Testis (tissue), 3 donors: ENCODE measurements around the gene KLHL6. TPM values are rescaled to one million over a fixed set of nuclear protein-coding genes. Genes with fewer than 3 reads are reported as not detected.
A peak's percentile ranks its signal among the peaks of the same experiment; 100 is the strongest.

Source experiments
- DNase-seq: peaks from one replicate; pipeline ENCODE4 v3.0.0-alpha.2; 2019
- H3K27ac ChIP-seq, 2 donors: fragments of 200-600 bp; sonication (generic); one replicate each; pipeline ENCODE4 v1.5.1; 2019
- H3K27me3 ChIP-seq: fragments of 200-600 bp; sonication (generic); one replicate; pipeline ENCODE4 v1.5.1; 2019
- H3K36me3 ChIP-seq: fragments of 200-600 bp; sonication (generic); one replicate; pipeline ENCODE4 v1.5.1; 2017; ENCODE audit warnings: low read depth; ENCODE audit errors: missing control alignments
- H3K4me1 ChIP-seq: fragments of 200-600 bp; sonication (generic); one replicate; pipeline ENCODE4 v1.5.1; 2019
- H3K4me3 ChIP-seq, 2 donors: fragments of 200-600 bp; sonication (generic); one replicate each; pipeline ENCODE4 v1.5.1; 2017 to 2019
- H3K9me3 ChIP-seq: fragments of 200-600 bp; sonication (generic); one replicate; pipeline ENCODE4 v1.5.1; 2017
- POLR2A ChIP-seq: fragments of 450-650 bp; IDR thresholded peaks from one replicate; pipeline ENCODE4 v1.6.1; 2017; ENCODE audit warnings: antibody characterized with exemption, mild to moderate bottlenecking, moderate library complexity
- WGBS, 2 donors: methylation state at CpG; one replicate each; pipeline ENCODE4 v1.1.5; 2018; 5-methylcytosine and 5-hydroxymethylcytosine counted together
- intact Hi-C: fragments of 100-400 bp; cut with DNase I; formaldehyde crosslinking; loops from one replicate; pipeline ENCODE4 v1.15.1; 2023; ENCODE audit warnings: low total_unique reads
- polyA plus RNA-seq: library from polyadenylated mRNA; stranded (reverse); fragments of 350-450 nt; fragmentation: Illumina TruSeq; extraction: RNeasy Lipid Tissue Mini Kit (QIAGEN cat#74804); gene quantifications from one replicate; pipeline ENCODE4 v1.2.3, GENCODE V29; 2014; ENCODE audit warnings: low read depth, low replicate concordance; ENCODE audit not compliant: insufficient read depth
- total RNA-seq, 2 donors: library from RNA; depleted of rRNA; stranded (reverse); fragments of >200 nt; gene quantifications; one replicate each; pipeline ENCODE4 v1.2.3, GENCODE V29; 2016
- TF ChIP-seq, protein P1 (sequence below), 3 experiments: fragments of 450-650 bp in 2 of 3; fragments of 200-600 bp in 1 of 3; sonication (generic) in 1 of 3; IDR thresholded peaks; one replicate each; pipeline ENCODE4 v1.5.1; 2016 to 2019; ENCODE audit warnings: antibody characterized with exemption in 3 of 3, mild to moderate bottlenecking in 2 of 3, moderate library complexity in 1 of 3

The KLHL6 gene
- total and polyA plus RNA-seq, 3 donors from 2014 or later = 0.55 to 1.5 (median 1.4) TPM

DNA sequence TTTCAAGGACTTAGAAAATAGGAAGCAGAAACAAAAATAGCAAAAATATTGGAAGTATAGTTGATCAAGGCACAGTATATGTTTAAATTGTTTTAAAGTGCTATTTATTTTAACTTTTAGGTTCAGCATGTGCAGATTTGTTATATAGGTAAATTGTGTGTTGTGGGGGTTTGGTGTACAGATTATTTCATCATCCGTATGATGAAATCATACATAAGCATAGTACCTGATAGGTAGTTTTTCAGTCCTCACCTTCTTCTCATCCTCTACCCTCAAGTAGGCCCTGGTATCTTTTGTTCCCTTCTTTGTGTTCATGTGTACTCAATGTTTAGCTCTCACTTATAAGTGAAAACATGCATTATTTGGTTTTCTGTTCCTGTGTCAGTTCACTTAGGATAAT is 50.9 kb downstream of the KLHL6 start:
- no peak overlapping the region for H3K4me3 ChIP-seq
- H3K36me3 ChIP-seq = no peaks in the 10 kb centered on the region
- intact Hi-C loops = no loop called here
- H3K9me3 ChIP-seq = no peaks in the 10 kb centered on the region
- H3K4me1 ChIP-seq = no peaks in the 10 kb centered on the region
- no peak overlapping the region for H3K27ac ChIP-seq
- TF ChIP-seq POLR2A = no peak
- TF ChIP-seq, protein P1, sequence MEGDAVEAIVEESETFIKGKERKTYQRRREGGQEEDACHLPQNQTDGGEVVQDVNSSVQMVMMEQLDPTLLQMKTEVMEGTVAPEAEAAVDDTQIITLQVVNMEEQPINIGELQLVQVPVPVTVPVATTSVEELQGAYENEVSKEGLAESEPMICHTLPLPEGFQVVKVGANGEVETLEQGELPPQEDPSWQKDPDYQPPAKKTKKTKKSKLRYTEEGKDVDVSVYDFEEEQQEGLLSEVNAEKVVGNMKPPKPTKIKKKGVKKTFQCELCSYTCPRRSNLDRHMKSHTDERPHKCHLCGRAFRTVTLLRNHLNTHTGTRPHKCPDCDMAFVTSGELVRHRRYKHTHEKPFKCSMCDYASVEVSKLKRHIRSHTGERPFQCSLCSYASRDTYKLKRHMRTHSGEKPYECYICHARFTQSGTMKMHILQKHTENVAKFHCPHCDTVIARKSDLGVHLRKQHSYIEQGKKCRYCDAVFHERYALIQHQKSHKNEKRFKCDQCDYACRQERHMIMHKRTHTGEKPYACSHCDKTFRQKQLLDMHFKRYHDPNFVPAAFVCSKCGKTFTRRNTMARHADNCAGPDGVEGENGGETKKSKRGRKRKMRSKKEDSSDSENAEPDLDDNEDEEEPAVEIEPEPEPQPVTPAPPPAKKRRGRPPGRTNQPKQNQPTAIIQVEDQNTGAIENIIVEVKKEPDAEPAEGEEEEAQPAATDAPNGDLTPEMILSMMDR (IDR thresholded peaks at IDR 0.05) = no peak
- WGBS, 2 donors = 90 to 97% methylated on average over 1 of the region's 1 CpG
- DNase-seq = no peak
- no peaks in the 10 kb centered on the region for H3K27me3 ChIP-seq

DNA sequence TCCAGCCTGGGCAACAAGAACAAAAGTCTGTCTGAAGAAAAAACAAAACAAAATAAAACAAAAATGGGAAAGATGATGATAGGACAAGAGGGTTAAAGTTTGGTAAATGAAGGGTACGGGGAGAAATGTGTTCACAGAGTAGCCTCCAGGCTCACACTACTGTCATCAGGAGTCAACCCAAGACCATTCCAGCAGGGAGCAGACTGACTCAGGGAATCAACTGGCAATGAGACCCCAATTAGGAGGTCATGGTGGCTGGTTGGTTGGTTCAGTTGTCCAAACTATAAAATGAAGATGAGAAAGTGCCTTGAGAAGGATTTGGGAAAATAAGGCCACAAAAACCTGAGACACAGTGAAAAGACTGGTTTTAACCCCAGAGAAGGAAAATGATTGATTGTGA is 51.8 kb downstream of the KLHL6 start:
- H3K9me3 ChIP-seq = no peaks in the 10 kb centered on the region
- WGBS, 2 donors = 88 to 89% methylated on average over 1 of the region's 1 CpG
- H3K4me1 ChIP-seq = no peaks in the 10 kb centered on the region
- no peak overlapping the region for H3K4me3 ChIP-seq
- no peak for DNase-seq
- intact Hi-C loops = no loop called here
- no peaks in the 10 kb centered on the region for H3K27me3 ChIP-seq
- TF ChIP-seq, protein P1 (IDR thresholded peaks at IDR 0.05) = no peak
- TF ChIP-seq POLR2A = no peak
- H3K36me3 ChIP-seq = no peaks in the 10 kb centered on the region
- no peak overlapping the region for H3K27ac ChIP-seq

DNA sequence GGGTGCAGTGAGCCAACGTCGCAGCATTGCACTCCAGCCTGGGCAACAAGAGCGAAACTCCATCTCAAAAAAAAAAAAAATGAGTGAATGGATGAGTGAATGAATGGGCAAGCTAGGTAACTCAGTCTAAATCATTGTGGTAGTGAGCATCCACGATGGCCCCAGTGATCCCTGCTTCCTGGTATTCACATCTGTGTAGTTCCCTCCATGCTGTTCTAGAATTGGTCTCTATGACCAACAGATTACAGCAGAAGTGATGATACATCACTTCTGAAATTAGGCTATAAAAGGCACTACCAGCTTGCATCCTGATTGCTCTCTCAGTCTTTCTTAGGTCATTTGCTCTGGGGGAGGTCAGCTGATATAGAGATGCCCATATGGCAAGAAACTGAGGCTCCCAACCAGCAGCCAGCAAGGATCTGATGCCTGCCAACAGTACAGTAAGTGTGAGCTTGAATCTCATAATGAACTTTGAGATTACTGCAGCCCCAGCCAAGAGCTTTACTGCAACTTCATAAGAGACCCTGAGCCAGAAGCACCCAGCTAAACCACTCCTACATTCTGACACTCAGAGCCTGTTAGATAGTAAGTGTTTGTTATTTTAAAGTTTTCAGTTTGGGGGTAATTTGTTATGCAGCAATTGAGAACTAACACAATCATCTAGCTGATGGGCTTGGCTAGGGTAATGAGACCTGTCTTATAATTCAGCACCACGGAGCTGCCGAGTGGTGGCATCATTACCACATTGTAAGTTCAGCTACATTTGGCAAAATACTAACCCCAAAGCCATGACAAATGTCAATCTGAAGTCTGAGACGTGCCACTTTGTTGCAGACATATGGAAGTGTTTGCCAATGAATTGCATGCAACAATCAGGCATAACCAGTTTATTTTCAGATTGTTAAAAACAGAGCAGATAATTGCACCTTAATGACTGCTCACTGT is 53.0 kb downstream of the KLHL6 start:
- intact Hi-C loops = no loop called here
- WGBS, 2 donors = 71 to 80% methylated on average over 7 of the region's 7 CpGs
- Histone ChIP-seq H3K27me3 (no peaks in the 10 kb centered on the region), H3K36me3 (no peaks in the 10 kb centered on the region), H3K9me3 (no peaks in the 10 kb centered on the region), H3K27ac (no peak overlapping the region), H3K4me1 (no peaks in the 10 kb centered on the region), H3K4me3 (no peak overlapping the region)
- TF ChIP-seq, protein P1 (IDR thresholded peaks at IDR 0.05) = peak in 1 of 3 experiments; percentile 11
- no peak for TF ChIP-seq POLR2A
- DNase-seq = peak; percentile 66

DNA sequence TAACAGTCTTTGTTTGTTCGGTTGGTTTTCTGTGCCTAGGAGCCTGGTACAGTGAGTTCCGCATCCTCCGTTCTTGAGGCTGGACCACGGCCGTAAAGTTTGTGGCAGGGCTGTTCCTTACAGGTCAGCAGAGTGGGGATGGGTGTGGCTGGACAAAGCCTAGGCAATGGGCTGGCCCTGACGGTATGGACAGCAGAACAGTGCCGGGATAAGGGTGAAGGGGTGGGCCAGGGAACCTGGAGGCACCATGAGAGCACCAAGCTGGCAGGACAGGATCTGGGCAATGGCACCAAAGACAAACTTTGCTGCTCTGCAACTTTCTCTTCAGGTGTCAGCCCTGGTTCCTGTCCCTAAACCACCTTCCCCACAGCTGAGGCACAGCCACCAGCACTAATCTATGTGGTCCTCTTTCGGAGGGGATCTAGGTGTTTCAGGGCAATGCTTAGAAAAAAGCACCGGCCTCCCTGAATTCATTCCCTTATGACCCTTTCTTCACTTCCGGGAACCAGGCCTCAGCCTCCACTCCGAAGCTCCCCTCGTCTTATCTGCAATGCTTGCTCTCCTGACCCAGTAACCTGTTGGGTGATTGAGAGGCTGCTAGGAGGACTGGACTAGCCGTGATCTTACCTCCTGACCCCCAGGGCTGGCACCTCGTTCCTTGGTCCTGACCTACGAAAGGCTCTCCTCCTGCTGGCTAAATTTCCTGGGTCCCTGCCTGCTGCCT is 54.4 kb downstream of the KLHL6 start:
- Histone ChIP-seq H3K27me3 (no peaks in the 10 kb centered on the region), H3K27ac (no peak overlapping the region), H3K4me1 (no peaks in the 10 kb centered on the region), H3K4me3 (no peak overlapping the region), H3K9me3 (no peaks in the 10 kb centered on the region), H3K36me3 (no peaks in the 10 kb centered on the region)
- WGBS, 2 donors = 87 to 93% methylated on average over 14 to 15 of the region's 15 CpGs
- DNase-seq = no peak
- intact Hi-C loops = no loop called here
- TF ChIP-seq POLR2A = no peak
- TF ChIP-seq, protein P1 (IDR thresholded peaks at IDR 0.05) = no peak
